HFFc6 (cell line): ENCODE data around the gene RGMA. TPM values are rescaled to one million over a fixed set of nuclear protein-coding genes. Genes with fewer than 3 reads are reported as not detected.
A peak's percentile ranks its signal among the peaks of the same experiment; 100 is the strongest.
"Not testable (repeated sequence)": the region's sequence is repeated elsewhere in the genome, so short reads cannot be mapped to it uniquely, and the experiment has no call there.

Source experiments
- DNase-seq: peaks from one replicate; pipeline ENCODE4 v3.0.0-alpha.2; 2018
- H3K27ac Mint-ChIP-seq: 2 replicates; pipeline ENCODE4 v1.8.0; 2020; ENCODE audit warnings: mild to moderate bottlenecking, mixed read lengths
- H3K27me3 Mint-ChIP-seq: 2 replicates; pipeline ENCODE4 v1.8.0; 2021; ENCODE audit warnings: mild to moderate bottlenecking, moderate library complexity, mixed read lengths; ENCODE audit not compliant: insufficient read depth
- H3K36me3 Mint-ChIP-seq: 2 replicates; pipeline ENCODE4 v1.8.0; 2021; ENCODE audit warnings: low read depth, mixed read lengths
- H3K4me1 Mint-ChIP-seq: 2 replicates; pipeline ENCODE4 v1.8.0; 2020; ENCODE audit warnings: low read depth, mixed read lengths
- H3K4me3 Mint-ChIP-seq: 2 replicates; pipeline ENCODE4 v1.8.0; 2020; ENCODE audit warnings: mild to moderate bottlenecking, moderate library complexity, mixed read lengths
- H3K9me3 Mint-ChIP-seq: 2 replicates; pipeline ENCODE4 v1.8.0; 2020; ENCODE audit warnings: mild to moderate bottlenecking, mixed read lengths
- total RNA-seq, 6 experiments: library from RNA; stranded (reverse); fragmentation: NEBNext Ultra II Directional; extraction: Animal tissue kit (Norgen Biotek cat#: 25700); gene quantifications; 2 replicates in 1 of 6; 3 replicates in 5 of 6; pipeline ENCODE4 v1.2.3, GENCODE V29; 2021
- TF ChIP-seq, protein P1 (sequence below): fragments of 200-600 bp; sonication (generic); IDR thresholded peaks from 2 replicates; pipeline ENCODE4 v1.5.0; 2021; ENCODE audit warnings: antibody characterized with exemption, mild to moderate bottlenecking

RGMA gene
- total RNA-seq, 6 experiments from 2014 or later: 0.07 to 0.32 (median 0.19) TPM; not detected in 1

DNA sequence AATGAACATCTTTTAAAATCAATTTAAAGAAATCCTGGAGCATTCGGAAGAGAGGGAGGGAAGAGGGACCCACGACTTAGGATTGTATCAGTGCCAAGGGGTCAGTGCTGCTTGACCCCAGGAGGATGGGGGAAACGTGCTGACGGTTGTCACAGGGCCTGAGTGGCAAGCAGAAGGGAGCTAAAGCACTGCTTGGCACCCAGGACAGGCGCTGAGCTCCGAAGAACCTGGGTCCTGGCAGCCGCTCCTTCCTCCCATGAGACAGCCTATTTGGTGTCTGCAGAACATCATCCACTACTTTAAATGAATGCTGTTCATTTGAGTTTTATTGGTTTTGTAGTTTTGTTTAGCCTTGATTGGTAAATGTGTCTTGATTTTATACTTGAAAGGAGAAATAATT, 54.5 kb downstream of the RGMA start:
- H3K27me3 Mint-ChIP-seq: peaks cover 26% of the 10 kb centered on the region
- peaks cover 13% of the 10 kb centered on the region for H3K4me1 Mint-ChIP-seq

DNA sequence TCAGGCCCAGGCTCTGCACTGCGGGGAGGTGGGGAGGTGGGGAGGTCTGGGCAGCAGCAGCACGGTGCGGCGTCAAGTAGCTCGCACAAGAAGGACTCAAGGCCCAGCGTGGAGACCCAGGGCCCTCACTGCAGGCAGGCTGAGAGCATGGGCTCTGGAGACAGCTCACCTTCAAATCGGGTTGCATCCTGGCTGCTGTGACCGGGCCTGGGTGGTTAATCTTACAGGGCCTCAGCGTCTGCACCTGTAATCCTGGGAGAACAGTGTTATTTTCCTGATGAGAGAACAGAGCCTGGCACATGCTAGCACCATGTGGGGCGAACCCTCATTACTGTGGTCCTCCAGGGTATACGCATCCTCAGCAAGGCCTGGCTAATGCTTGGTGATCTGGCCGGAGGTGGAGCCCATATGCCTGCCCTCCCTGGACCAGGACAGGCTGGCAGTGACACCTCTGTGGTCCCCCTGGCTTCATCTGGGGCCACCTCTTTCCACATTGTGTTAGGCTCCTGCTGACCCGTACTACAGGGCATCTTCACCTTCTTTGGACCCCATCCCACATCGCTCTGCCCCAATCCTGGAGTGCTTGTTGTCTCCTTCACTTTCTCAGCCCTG, 55.5 kb downstream of the RGMA start:
- DNase-seq: no peak
- Mint-ChIP-seq H3K9me3 (no peaks in the 10 kb centered on the region), H3K27ac (no peak overlapping the region), H3K27me3 (peaks cover 28% of the 10 kb centered on the region), H3K36me3 (no peaks in the 10 kb centered on the region), H3K4me1 (peaks cover 22% of the 10 kb centered on the region), H3K4me3 (no peak overlapping the region)
- TF ChIP-seq, protein P1, sequence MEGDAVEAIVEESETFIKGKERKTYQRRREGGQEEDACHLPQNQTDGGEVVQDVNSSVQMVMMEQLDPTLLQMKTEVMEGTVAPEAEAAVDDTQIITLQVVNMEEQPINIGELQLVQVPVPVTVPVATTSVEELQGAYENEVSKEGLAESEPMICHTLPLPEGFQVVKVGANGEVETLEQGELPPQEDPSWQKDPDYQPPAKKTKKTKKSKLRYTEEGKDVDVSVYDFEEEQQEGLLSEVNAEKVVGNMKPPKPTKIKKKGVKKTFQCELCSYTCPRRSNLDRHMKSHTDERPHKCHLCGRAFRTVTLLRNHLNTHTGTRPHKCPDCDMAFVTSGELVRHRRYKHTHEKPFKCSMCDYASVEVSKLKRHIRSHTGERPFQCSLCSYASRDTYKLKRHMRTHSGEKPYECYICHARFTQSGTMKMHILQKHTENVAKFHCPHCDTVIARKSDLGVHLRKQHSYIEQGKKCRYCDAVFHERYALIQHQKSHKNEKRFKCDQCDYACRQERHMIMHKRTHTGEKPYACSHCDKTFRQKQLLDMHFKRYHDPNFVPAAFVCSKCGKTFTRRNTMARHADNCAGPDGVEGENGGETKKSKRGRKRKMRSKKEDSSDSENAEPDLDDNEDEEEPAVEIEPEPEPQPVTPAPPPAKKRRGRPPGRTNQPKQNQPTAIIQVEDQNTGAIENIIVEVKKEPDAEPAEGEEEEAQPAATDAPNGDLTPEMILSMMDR: no peak

More for the DNA sequence above, 54.5 kb downstream of the RGMA start:
- Mint-ChIP-seq H3K27ac (no peak overlapping the region), H3K9me3 (no peaks in the 10 kb centered on the region), H3K36me3 (no peaks in the 10 kb centered on the region), H3K4me3 (no peak overlapping the region)
- TF ChIP-seq, protein P1: no peak
- DNase-seq: no peak

DNA sequence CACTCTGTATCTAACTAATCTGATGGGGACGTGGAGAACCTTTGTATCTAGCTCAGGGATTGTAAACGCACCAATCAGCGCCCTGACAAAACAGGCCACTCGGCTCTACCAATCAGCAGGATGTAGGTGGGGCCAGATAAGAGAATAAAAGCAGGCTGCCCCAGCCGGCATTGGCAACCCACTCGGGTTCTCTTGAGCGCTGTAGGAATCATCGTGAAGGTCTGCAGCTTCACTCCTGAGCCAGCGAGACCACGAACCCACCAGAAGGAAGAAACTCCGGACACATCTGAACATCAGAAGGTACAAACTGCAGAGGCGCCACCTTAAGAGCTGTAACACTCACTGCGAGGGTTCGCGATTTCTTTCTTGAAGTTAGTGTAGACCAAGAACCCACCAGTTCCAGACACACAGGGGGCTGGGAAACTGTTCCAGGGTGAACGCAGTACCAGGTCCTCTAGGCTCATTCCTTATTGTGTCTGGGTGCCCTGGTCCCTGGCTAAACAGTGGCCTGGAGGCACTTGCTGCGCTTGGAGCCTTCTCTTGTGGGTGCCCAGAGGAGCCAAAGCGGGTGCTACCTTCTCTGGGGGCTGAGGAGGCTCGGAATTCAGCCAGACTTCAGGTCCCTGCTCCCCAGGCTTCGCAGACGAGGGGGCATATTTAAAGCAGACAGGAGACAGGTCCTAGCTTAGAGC, 56.4 kb downstream of the RGMA start:
- Mint-ChIP-seq H3K27me3 (peaks cover 28% of the 10 kb centered on the region), H3K4me1 (peaks cover 31% of the 10 kb centered on the region)
- not testable (repeated sequence) for H3K4me3 Mint-ChIP-seq, DNase-seq, H3K36me3 Mint-ChIP-seq, H3K27ac Mint-ChIP-seq, H3K9me3 Mint-ChIP-seq

DNA sequence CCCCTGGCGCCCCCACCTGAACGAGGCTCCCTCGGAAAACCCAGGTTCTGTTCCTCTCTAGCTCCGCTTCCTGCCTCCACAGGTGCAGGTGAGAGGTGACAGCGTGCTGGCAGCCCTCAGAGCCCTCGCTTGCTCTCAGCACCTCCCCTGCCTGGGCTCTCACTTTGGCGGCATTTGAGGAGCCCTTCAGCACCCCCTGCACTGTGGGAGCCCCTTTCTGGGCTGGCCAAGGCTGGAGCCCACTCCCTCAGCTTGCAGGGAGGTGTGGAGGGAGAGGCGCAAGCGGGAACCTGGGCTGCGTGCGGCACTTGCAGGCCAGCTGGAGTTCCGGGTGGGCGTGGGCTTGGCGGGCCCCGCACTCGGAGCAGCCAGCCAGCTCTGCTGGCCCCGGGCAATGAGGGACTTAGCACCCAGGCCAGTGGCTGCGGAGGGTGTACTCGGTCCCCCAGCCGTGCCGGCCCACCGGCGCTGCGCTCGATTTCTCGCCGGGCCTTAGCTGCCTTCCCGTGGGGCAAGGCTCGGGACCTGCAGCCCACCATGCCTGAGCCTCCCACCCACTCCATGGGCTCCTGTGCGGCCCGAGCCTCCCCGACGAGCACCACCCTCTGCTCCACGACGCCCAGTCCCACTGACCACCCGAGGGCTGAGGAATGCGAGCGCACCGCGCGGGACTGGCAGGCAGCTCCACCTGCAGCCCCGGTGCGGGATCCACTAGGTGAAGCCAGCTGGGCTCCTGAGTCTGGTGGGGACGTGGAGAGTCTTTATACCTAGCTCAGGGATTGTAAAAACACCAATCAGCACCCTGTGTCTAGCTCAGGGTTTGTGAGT, 57.2 kb downstream of the RGMA start:
- H3K36me3 Mint-ChIP-seq, H3K4me3 Mint-ChIP-seq: not testable (repeated sequence)

DNA sequence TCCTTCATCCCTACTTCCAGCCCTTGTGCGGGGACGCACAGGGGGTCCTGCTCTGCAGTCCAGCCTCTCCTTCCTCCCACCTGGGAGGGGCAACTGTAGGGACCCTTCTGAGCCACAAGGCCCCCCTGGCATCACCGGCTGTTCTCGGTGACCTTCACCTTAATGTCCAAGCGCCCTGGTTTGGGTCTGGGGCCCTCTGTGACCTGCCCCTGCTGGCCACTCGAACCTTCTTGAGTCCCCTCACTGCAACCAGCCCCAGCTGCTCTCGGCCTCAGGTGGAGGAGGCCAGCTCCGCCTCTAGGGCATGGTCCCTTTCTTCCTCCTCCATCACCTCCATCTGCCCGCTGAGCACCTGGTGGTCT, 57.9 kb downstream of the RGMA start:
- TF ChIP-seq, protein P1: no peak
- Mint-ChIP-seq H3K9me3 (no peaks in the 10 kb centered on the region; the same call in 1 of the 2 replicates), H3K4me1 (peaks cover 31% of the 10 kb centered on the region), H3K4me3 (no peak overlapping the region), H3K27ac (no peak overlapping the region), H3K27me3 (peaks cover 32% of the 10 kb centered on the region), H3K36me3 (peaks cover 4% of the 10 kb centered on the region; the same call in 1 of the 2 replicates)
- DNase-seq: no peak

More for the DNA sequence above, 57.2 kb downstream of the RGMA start:
- DNase-seq, H3K9me3 Mint-ChIP-seq, H3K27ac Mint-ChIP-seq: not testable (repeated sequence)
- H3K4me1 Mint-ChIP-seq: peaks cover 31% of the 10 kb centered on the region
- peaks cover 28% of the 10 kb centered on the region for H3K27me3 Mint-ChIP-seq

DNA sequence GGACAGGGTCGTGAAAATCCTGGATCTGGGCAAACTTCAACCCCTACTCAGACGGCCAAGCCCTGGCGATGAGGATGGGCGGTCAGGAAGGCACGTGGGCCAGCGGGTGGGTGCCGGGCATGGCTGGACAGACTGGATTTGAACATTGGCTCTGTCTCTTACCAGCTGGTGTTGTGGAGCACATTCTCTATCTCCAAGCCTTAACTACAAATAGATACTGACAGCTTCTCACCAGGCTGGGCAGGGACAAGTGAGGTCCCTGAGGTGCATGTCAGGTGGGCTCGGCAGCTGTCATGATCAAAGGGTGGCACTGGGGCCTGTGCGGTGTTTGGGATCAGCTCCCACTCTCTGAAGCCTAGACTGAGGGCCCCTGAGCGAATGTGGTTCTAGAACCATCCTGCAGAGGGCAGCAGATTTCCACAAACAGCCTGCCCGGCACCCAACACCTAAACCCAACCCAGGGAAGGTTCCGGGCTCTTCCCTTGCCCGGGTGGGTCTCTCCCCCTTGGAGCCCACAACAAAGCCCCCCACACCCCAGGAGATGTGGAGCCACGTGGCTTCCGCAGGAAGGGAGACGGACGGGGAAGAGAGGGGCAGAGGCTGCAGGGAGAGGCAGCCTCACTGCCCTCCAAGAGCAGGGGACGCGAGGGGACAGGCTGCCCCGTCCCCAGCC, 58.4 kb downstream of the RGMA start:
- no peak overlapping the region; the same call in 1 of the 2 replicates for H3K4me3 Mint-ChIP-seq
- no peaks in the 10 kb centered on the region; the same call in 1 of the 2 replicates for H3K9me3 Mint-ChIP-seq
- H3K36me3 Mint-ChIP-seq: peaks cover 9% of the 10 kb centered on the region
- peak overlapping the region; percentile 60 for H3K27ac Mint-ChIP-seq
- H3K27me3 Mint-ChIP-seq: peaks cover 27% of the 10 kb centered on the region
- H3K4me1 Mint-ChIP-seq: peaks cover 31% of the 10 kb centered on the region
- TF ChIP-seq, protein P1: peak; percentile 90
- peak; percentile 30 for DNase-seq
